IMR-90 (cell line): Measurements from ENCODE around the gene GAS7. TPM values are rescaled to one million over a fixed set of nuclear protein-coding genes. Genes with fewer than 3 reads are reported as not detected.

ENCODE experiments used
- ATAC-seq: fragments of 200-7000 bp; cut with Tn5 transposase; 2 replicates; pipeline ENCODE4 v1.9.1; 2020; ENCODE audit warnings: low read depth, mild to moderate bottlenecking, moderate library complexity
- BruUV-seq: library from RNA; stranded (reverse); fragments of 400-500 nt; replicated peaks from 2 replicates; lab custom pipeline; 2021; lab: Mats Ljungman, UMichigan
- CTCF ChIA-PET: fragments of 300-600 bp; formaldehyde crosslinking; extraction: SDS; loops from one replicate; lab custom pipeline; 2021; ENCODE audit warnings: antibody characterized with exemption; lab: Yijun Ruan, JAX
- POLR2A ChIA-PET: fragments of 300-600 bp; sonication (Branson Sonifier 250); formaldehyde crosslinking; loops from one replicate; lab custom pipeline; 2022; ENCODE audit warnings: antibody characterized with exemption; ENCODE audit not compliant: unreplicated experiment; lab: Charles Lee
- DNase-seq: peaks from one replicate; pipeline ENCODE4 v3.0.0; 2013
- H2AFZ ChIP-seq: replicated peaks from 2 replicates; pipeline ENCODE3; 2013; ENCODE audit warnings: low read length, mild to moderate bottlenecking; ENCODE audit not compliant: poor library complexity
- H2AK5ac ChIP-seq: 2 replicates; pipeline ENCODE4 v1.6.1; 2013; ENCODE audit warnings: low read depth, low read length, inconsistent platforms
- H2AK9ac ChIP-seq: replicated peaks from 2 replicates; pipeline ENCODE3; 2013; ENCODE audit warnings: mild to moderate bottlenecking, low read depth, low read length, moderate library complexity; ENCODE audit not compliant: poor library complexity
- H2BK120ac ChIP-seq: 2 replicates; pipeline ENCODE4 v1.6.1; 2013; ENCODE audit warnings: low read depth, low read length, inconsistent platforms
- H2BK15ac ChIP-seq: 3 replicates; pipeline ENCODE4 v1.6.1; 2013; ENCODE audit warnings: low read depth, low read length, inconsistent platforms
- H2BK20ac ChIP-seq: 2 replicates; pipeline ENCODE4 v1.6.1; 2013; ENCODE audit warnings: low read depth, mild to moderate bottlenecking, inconsistent platforms, low read length, moderate library complexity
- H2BK5ac ChIP-seq: 2 replicates; pipeline ENCODE4 v1.6.1; 2013; ENCODE audit warnings: mild to moderate bottlenecking, low read depth, low read length, inconsistent platforms; ENCODE audit not compliant: poor library complexity, severe bottlenecking
- H3K14ac ChIP-seq: replicated peaks from 2 replicates; pipeline ENCODE4 v1.6.1; 2013; ENCODE audit warnings: low read depth, low read length, inconsistent platforms
- H3K18ac ChIP-seq: 2 replicates; pipeline ENCODE4 v1.6.1; 2013; ENCODE audit warnings: low read depth, low read length, control low read depth
- H3K23ac ChIP-seq: 2 replicates; pipeline ENCODE4 v1.6.1; 2013; ENCODE audit warnings: low read depth, low read length, inconsistent platforms
- H3K27ac ChIP-seq: 2 replicates; pipeline ENCODE4 v1.5.1; 2013; ENCODE audit warnings: mild to moderate bottlenecking, control low read depth, low read length; ENCODE audit not compliant: insufficient read depth
- H3K27me3 ChIP-seq: 2 replicates; pipeline ENCODE4 v1.6.1; 2013; ENCODE audit warnings: low read length; ENCODE audit not compliant: control insufficient read depth, insufficient read depth
- H3K36me3 ChIP-seq: 2 replicates; pipeline ENCODE4 v1.6.1; 2013; ENCODE audit warnings: low read length, mixed read lengths; ENCODE audit not compliant: control insufficient read depth, insufficient read depth
- H3K4ac ChIP-seq: 2 replicates; pipeline ENCODE4 v1.6.1; 2013; ENCODE audit warnings: low read depth, low read length, inconsistent platforms
- H3K4me1 ChIP-seq: 2 replicates; pipeline ENCODE4 v1.6.1; 2013; ENCODE audit warnings: low read length, mixed read lengths; ENCODE audit not compliant: control insufficient read depth, insufficient read depth
- H3K4me2 ChIP-seq: 2 replicates; pipeline ENCODE4 v1.6.1; 2013; ENCODE audit warnings: low read depth, mild to moderate bottlenecking, control low read depth, low read length, moderate library complexity
- H3K4me3 ChIP-seq: 2 replicates; pipeline ENCODE4 v1.5.1; 2013; ENCODE audit warnings: low read depth, mild to moderate bottlenecking, control low read depth, low read length, moderate library complexity; ENCODE audit not compliant: insufficient read depth
- H3K56ac ChIP-seq: 2 replicates; pipeline ENCODE4 v1.6.1; 2013; ENCODE audit warnings: low read length, inconsistent platforms; ENCODE audit not compliant: insufficient read depth; ENCODE audit errors: extremely low read depth
- H3K79me1 ChIP-seq, 2 experiments: 2 replicates each; pipeline ENCODE4 v1.6.1; 2013; ENCODE audit warnings: low read length in 2 of 2, inconsistent platforms in 1 of 2, low read depth in 1 of 2
- H3K9ac ChIP-seq: 2 replicates; pipeline ENCODE4 v1.6.1; 2013; ENCODE audit warnings: low read depth, low read length, control low read depth
- H3K9me1 ChIP-seq: 2 replicates; pipeline ENCODE4 v1.6.1; 2013; ENCODE audit warnings: low read length, inconsistent platforms; ENCODE audit not compliant: insufficient read depth
- H3K9me3 ChIP-seq: 2 replicates; pipeline ENCODE4 v1.6.1; 2013; ENCODE audit warnings: low read length; ENCODE audit not compliant: control insufficient read depth, insufficient read depth
- H4K20me1 ChIP-seq: 2 replicates; pipeline ENCODE4 v1.6.1; 2013; ENCODE audit warnings: low read length, inconsistent platforms; ENCODE audit not compliant: insufficient read depth
- H4K5ac ChIP-seq: 2 replicates; pipeline ENCODE4 v1.6.1; 2013; ENCODE audit warnings: mild to moderate bottlenecking, low read depth, low read length, control low read depth
- H4K8ac ChIP-seq, 2 experiments: 2 replicates each; pipeline ENCODE4 v1.6.1; 2013; ENCODE audit warnings: low read depth in 2 of 2, low read length in 2 of 2, control low read depth in 1 of 2, inconsistent platforms in 1 of 2
- H4K91ac ChIP-seq: 2 replicates; pipeline ENCODE4 v1.6.1; 2013; ENCODE audit warnings: low read depth, low read length, inconsistent platforms; ENCODE audit not compliant: insufficient read depth
- MAZ ChIP-seq: IDR thresholded peaks from 2 replicates; pipeline ENCODE4 v1.6.1; 2012; ENCODE audit warnings: low read depth, mild to moderate bottlenecking, low read length, improper control_type of control experiment, moderate library complexity, borderline replicate concordance
- POLR2A ChIP-seq: IDR thresholded peaks from 2 replicates; pipeline ENCODE4 v1.6.1; 2012; ENCODE audit warnings: mild to moderate bottlenecking, low read depth, low read length
- WGBS, 2 experiments: methylation state at CpG; one replicate each; pipeline versions ENCODE4 v1.1.5 to v1.1.7; 2013; ENCODE audit warnings: missing lambda C conversion rate in 2 of 2; ENCODE audit not compliant: insufficient read length in 1 of 2; ENCODE audit errors: extremely low coverage in 2 of 2; 5-methylcytosine and 5-hydroxymethylcytosine counted together
- dilution Hi-C: fragments of 300-500 bp; cut with HindIII; formaldehyde crosslinking; loops from one replicate; pipeline ENCODE4 v1.14.3; 2018; ENCODE audit warnings: low sequenced_read_pairs; ENCODE audit not compliant: unreplicated experiment
- in situ Hi-C: fragments of 300-500 bp; cut with MboI; formaldehyde crosslinking; loops from 3 replicates; pipeline ENCODE4 v1.14.3; 2019; ENCODE audit warnings: low sequenced_read_pairs, inconsistent platforms, mixed read lengths
- intact Hi-C: fragments of 100-400 bp; cut with micrococcal nuclease; formaldehyde crosslinking; loops from 2 replicates; pipeline ENCODE4 v1.10.0; 2022
- polyA plus RNA-seq, 3 experiments: library from polyadenylated mRNA; depleted of rRNA; stranded (reverse); fragments of >200 nt; gene quantifications; 2 replicates each; pipeline ENCODE4 v1.2.3, GENCODE V29; 2012; ENCODE audit warnings: low replicate concordance in 1 of 3
- total RNA-seq: library from RNA; depleted of rRNA; stranded (reverse); fragments of >200 nt; gene quantifications from 2 replicates; pipeline ENCODE4 v1.2.3, GENCODE V29; 2012

The GAS7 gene
- total and polyA plus RNA-seq, 2 of the 4 experiments (the other 2 are of a cell fraction) = 4.6 to 5.0 TPM

DNA sequence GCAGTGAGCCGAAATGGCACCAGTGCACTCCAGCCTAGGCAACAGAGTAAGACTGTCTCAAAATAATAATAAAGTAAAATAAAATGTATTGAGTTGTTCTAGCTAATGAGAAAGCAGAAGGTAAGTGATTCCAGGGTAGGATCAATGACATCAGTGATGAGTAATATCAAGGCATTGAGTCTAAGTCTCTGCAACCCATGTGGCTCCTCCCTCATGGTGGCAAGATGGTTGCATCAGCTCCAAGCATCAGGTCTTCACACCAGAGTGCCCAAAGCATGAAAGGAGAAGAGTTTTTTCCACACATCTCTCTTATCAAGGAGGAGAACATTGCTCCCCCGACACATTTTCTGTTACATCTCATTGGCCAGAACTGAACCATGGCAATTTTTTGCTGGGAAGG lies 34.8 kb upstream of the GAS7 start:
- H3K56ac ChIP-seq = no peak overlapping the region
- no peak overlapping the region for H2AK9ac ChIP-seq
- H2AK5ac ChIP-seq = no peak overlapping the region
- BruUV-seq = no TSS peak
- H3K4me2 ChIP-seq = no peak overlapping the region
- WGBS, 2 experiments = no CpG with 5 or more reads among the region's 2 CpGs
- no peak for TF ChIP-seq MAZ
- no peak for TF ChIP-seq POLR2A
- no peaks in the 10 kb centered on the region for H3K4me1 ChIP-seq
- H3K79me1 ChIP-seq = no peaks in the 10 kb centered on the region
- no peaks in the 10 kb centered on the region for H3K36me3 ChIP-seq
- ChIA-PET POLR2A (no interaction called here), CTCF (interaction anchor here (0.6 kb wide), 1 partner anchor 328 kb away, joined by 3 read pairs; the partner anchor contains the start of gene RCVRN)
- no peak overlapping the region for H2BK15ac ChIP-seq
- no peak overlapping the region for H3K18ac ChIP-seq
- DNase-seq (no peak), ATAC-seq (no peak)
- H3K27ac ChIP-seq = no peak overlapping the region
- peaks cover 4% of the 10 kb centered on the region; the same call in 1 of the 2 replicates for H3K27me3 ChIP-seq
- no peak overlapping the region for H3K14ac ChIP-seq
- dilution Hi-C loops (no loop called here), intact Hi-C loops (no loop called here), in situ Hi-C loops (no loop called here)
- peaks cover 2% of the 10 kb centered on the region; the same call in 1 of the 2 replicates for H3K9me3 ChIP-seq
- no peaks in the 10 kb centered on the region for H4K20me1 ChIP-seq
- no peak overlapping the region for H2BK20ac ChIP-seq
- H2BK5ac ChIP-seq = no peak overlapping the region
- H4K91ac ChIP-seq = no peak overlapping the region
- no peak overlapping the region for H3K23ac ChIP-seq
- no peak overlapping the region for H3K4ac ChIP-seq
- no peak overlapping the region for H4K5ac ChIP-seq
- no peak overlapping the region for H4K8ac ChIP-seq
- H3K9ac ChIP-seq = no peak overlapping the region
- no peak overlapping the region for H2AFZ ChIP-seq
- no peak overlapping the region for H3K4me3 ChIP-seq
- no peak overlapping the region for H2BK120ac ChIP-seq
- no peaks in the 10 kb centered on the region for H3K9me1 ChIP-seq
